Measurements from ENCODE around the gene MKX. TPM values are rescaled to one million over a fixed set of nuclear protein-coding genes. Genes with fewer than 3 reads are reported as not detected.

The MKX gene
- total and polyA plus RNA-seq, 2 experiments from 2014 or later = 0.10 to 0.90 TPM

DNA sequence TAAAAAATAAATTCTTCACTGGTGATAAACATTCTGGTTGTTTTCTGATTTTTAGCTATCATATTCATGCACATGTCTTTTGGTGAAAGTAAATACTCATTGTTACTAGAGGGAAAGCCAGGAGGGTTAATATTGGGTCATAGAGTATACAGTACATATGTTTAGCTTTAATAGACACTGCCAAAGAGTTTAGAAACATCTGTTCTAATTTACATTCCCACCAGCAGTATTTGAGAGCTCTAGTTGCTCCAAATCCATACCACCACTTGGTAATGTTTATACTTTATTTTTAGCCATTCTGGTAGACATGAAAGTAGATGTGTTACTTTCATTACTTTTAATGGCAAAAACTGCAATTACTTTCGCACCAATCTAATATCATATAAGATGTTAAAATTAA is 108.8 kb downstream of the MKX start:
- no peaks in the 10 kb centered on the region for H3K27me3 ChIP-seq
- no peaks in the 10 kb centered on the region for H3K36me3 ChIP-seq (replicated peaks; ENCODE audit: insufficient read depth, low read depth)
- no peak for DNase-seq (ENCODE audit: low spot score)
- H2AFZ ChIP-seq = no peak overlapping the region
- TF ChIP-seq EZH2 (IDR thresholded peaks at IDR 0.05; ENCODE audit: borderline replicate concordance) = no peak
- no peak for TF ChIP-seq EZH2phosphoT487 (IDR thresholded peaks at IDR 0.05; ENCODE audit: low read depth, severe bottlenecking, unreplicated experiment)
- TF ChIP-seq, protein P1, sequence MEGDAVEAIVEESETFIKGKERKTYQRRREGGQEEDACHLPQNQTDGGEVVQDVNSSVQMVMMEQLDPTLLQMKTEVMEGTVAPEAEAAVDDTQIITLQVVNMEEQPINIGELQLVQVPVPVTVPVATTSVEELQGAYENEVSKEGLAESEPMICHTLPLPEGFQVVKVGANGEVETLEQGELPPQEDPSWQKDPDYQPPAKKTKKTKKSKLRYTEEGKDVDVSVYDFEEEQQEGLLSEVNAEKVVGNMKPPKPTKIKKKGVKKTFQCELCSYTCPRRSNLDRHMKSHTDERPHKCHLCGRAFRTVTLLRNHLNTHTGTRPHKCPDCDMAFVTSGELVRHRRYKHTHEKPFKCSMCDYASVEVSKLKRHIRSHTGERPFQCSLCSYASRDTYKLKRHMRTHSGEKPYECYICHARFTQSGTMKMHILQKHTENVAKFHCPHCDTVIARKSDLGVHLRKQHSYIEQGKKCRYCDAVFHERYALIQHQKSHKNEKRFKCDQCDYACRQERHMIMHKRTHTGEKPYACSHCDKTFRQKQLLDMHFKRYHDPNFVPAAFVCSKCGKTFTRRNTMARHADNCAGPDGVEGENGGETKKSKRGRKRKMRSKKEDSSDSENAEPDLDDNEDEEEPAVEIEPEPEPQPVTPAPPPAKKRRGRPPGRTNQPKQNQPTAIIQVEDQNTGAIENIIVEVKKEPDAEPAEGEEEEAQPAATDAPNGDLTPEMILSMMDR (IDR thresholded peaks at IDR 0.05; ENCODE audit: poor library complexity) = no peak
- H3K4me3 ChIP-seq = no peak overlapping the region
- no peaks in the 10 kb centered on the region for H3K9me2 ChIP-seq (replicated peaks; ENCODE audit: insufficient read depth)
- H3K4me2 ChIP-seq = no peak overlapping the region
- no peaks in the 10 kb centered on the region for H3K9me3 ChIP-seq (ENCODE audit: low read depth)
- H3K79me2 ChIP-seq = no peaks in the 10 kb centered on the region
- no peaks in the 10 kb centered on the region for H3K4me1 ChIP-seq (ENCODE audit: insufficient read depth)
- 98% methylated on average over 1 of the region's 1 CpG for WGBS (ENCODE audit: low lambda C conversion rate, missing lambda C conversion rate)
- H4K20me1 ChIP-seq (ENCODE audit: insufficient read depth, poor library complexity, severe bottlenecking) = no peaks in the 10 kb centered on the region
- H3K27ac ChIP-seq = no peak overlapping the region

DNA sequence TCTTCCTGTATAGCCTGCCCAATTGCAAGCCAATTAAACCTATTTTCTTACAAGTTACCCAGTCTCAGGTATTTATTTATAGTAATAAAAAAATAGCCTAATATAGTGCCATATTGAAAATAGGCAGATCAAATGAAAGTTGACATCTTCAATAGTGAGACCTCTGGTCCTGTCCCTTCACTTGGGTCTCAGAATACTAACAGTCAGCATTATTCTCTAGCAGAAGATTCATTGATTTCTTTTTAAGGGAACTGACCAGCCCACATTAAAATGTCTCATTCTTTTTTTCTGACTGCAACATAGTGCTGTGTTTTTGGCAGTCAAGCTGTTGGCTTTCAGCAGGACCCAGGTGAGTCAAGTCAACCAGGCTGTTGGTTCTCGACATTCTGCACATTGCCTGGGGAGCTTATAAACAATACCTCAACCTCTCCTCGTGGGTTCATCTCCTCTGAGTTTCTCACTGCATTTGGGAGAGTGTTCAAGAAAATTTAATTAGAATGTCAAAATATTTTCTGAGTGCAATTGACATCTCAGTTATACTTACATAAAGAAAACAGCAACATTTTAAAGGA is 109.8 kb downstream of the MKX start:
- no peaks in the 10 kb centered on the region for H3K9me2 ChIP-seq (replicated peaks; ENCODE audit: insufficient read depth)
- H3K79me2 ChIP-seq = no peaks in the 10 kb centered on the region
- no peaks in the 10 kb centered on the region for H3K27me3 ChIP-seq
- H2AFZ ChIP-seq = no peak overlapping the region
- no peaks in the 10 kb centered on the region for H3K4me1 ChIP-seq (ENCODE audit: insufficient read depth)
- DNase-seq (ENCODE audit: low spot score) = no peak
- H3K9me3 ChIP-seq (ENCODE audit: low read depth) = no peaks in the 10 kb centered on the region
- no peak overlapping the region for H3K4me2 ChIP-seq
- TF ChIP-seq EZH2 (IDR thresholded peaks at IDR 0.05; ENCODE audit: borderline replicate concordance) (no peak), EZH2phosphoT487 (IDR thresholded peaks at IDR 0.05; ENCODE audit: low read depth, severe bottlenecking, unreplicated experiment) (no peak)
- TF ChIP-seq, protein P1 (IDR thresholded peaks at IDR 0.05; ENCODE audit: poor library complexity) = no peak
- no peaks in the 10 kb centered on the region for H3K36me3 ChIP-seq (replicated peaks; ENCODE audit: insufficient read depth, low read depth)
- H3K27ac ChIP-seq = no peak overlapping the region
- no peak overlapping the region for H3K4me3 ChIP-seq
- WGBS (ENCODE audit: low lambda C conversion rate, missing lambda C conversion rate) = 77% methylated on average over 2 of the region's 2 CpGs
- H4K20me1 ChIP-seq (ENCODE audit: insufficient read depth, poor library complexity, severe bottlenecking) = no peaks in the 10 kb centered on the region

DNA sequence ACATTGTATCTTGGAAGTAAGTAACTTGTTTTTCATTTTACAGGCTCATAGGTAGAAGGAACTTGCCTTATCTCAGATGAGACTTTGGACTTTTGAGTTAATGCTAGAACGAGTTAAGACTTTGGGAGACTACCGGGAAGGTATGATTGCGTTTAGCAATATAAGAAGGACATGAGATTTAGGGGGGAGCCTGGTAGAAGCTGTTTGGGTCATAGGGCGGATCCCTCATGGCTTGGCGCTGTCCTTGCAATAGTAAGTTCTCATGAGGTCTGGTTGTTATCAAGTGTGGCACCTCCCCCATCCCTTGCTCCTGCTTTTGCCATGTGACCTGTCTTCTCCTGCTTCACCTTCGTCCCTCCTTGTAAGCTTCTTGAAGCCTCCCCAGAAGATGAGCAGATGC is 110.3 kb downstream of the MKX start:
- no peak overlapping the region for H3K4me3 ChIP-seq
- H2AFZ ChIP-seq = no peak overlapping the region
- no peak overlapping the region for H3K4me2 ChIP-seq
- WGBS (ENCODE audit: low lambda C conversion rate, missing lambda C conversion rate) = 81% methylated on average over 6 of the region's 6 CpGs
- DNase-seq (ENCODE audit: low spot score) = no peak
- H3K27me3 ChIP-seq = no peaks in the 10 kb centered on the region
- H3K79me2 ChIP-seq = no peaks in the 10 kb centered on the region
- no peaks in the 10 kb centered on the region for H3K4me1 ChIP-seq (ENCODE audit: insufficient read depth)
- TF ChIP-seq EZH2phosphoT487 (IDR thresholded peaks at IDR 0.05; ENCODE audit: low read depth, severe bottlenecking, unreplicated experiment) = no peak
- TF ChIP-seq, protein P1 (IDR thresholded peaks at IDR 0.05; ENCODE audit: poor library complexity) = no peak
- no peak for TF ChIP-seq EZH2 (IDR thresholded peaks at IDR 0.05; ENCODE audit: borderline replicate concordance)
- no peaks in the 10 kb centered on the region for H3K36me3 ChIP-seq (replicated peaks; ENCODE audit: insufficient read depth, low read depth)
- H3K9me3 ChIP-seq (ENCODE audit: low read depth) = no peaks in the 10 kb centered on the region
- H3K27ac ChIP-seq = no peak overlapping the region
- no peaks in the 10 kb centered on the region for H3K9me2 ChIP-seq (replicated peaks; ENCODE audit: insufficient read depth)
- no peaks in the 10 kb centered on the region for H4K20me1 ChIP-seq (ENCODE audit: insufficient read depth, poor library complexity, severe bottlenecking)
